Ureter (tissue), 1 donor: ENCODE data around the gene RIMKLA. TPM values are rescaled to one million over a fixed set of nuclear protein-coding genes. Genes with fewer than 3 reads are reported as not detected.

Experiments used
- DNase-seq: peaks from one replicate; pipeline ENCODE4 v3.0.0-alpha.2; 2020; ENCODE audit warnings: low spot score
- total RNA-seq: library from RNA; stranded (reverse); gene quantifications from one replicate; pipeline ENCODE4 v1.2.4, GENCODE V29; 2023
- donor health status: DM: yes; HTN: yes; CAD: no.

RIMKLA gene
- total RNA-seq, 1 donor from 2014 or later, result 2.3 TPM

GRCh38 chr1:42372796-42373195, 7.8 kb upstream of the RIMKLA start:
- no peak for DNase-seq

- DNase-seq, result no peak
Measured at GRCh38 chr1:42379794-42380585, 602 bp upstream of the RIMKLA start.

- no peak for DNase-seq
Measured at GRCh38 chr1:42381280-42381673, 685 bp downstream of the RIMKLA start.

GRCh38 chr1:42385283-42385682, 4.7 kb downstream of the RIMKLA start:
- no peak for DNase-seq

GRCh38 chr1:42386051-42386450, 5.5 kb downstream of the RIMKLA start:
- no peak for DNase-seq

- no peak for DNase-seq
Measured at GRCh38 chr1:42392255-42392654, 11.7 kb downstream of the RIMKLA start.

- no peak for DNase-seq
Measured at GRCh38 chr1:42392967-42393848, 12.6 kb downstream of the RIMKLA start.

GRCh38 chr1:42399315-42400100, 18.9 kb downstream of the RIMKLA start:
- DNase-seq, result no peak

GRCh38 chr1:42403880-42404400, 23.3 kb downstream of the RIMKLA start:
- DNase-seq, result no peak

- no peak for DNase-seq
Measured at GRCh38 chr1:42414551-42415496, 34.2 kb downstream of the RIMKLA start.

- no peak for DNase-seq
Measured at GRCh38 chr1:42417166-42417565, 36.6 kb downstream of the RIMKLA start.

GRCh38 chr1:42418516-42418915, 37.9 kb downstream of the RIMKLA start:
- DNase-seq, result no peak

GRCh38 chr1:42419126-42419821, 38.7 kb downstream of the RIMKLA start:
- DNase-seq, result no peak

GRCh38 chr1:42420121-42420520, 39.5 kb downstream of the RIMKLA start:
- no peak for DNase-seq

- DNase-seq, result peak; percentile 49
Measured at GRCh38 chr1:42420911-42421585, 40.5 kb downstream of the RIMKLA start.

GRCh38 chr1:42422737-42423136, 42.1 kb downstream of the RIMKLA start:
- no peak for DNase-seq

GRCh38 chr1:42423681-42424080, 43.1 kb downstream of the RIMKLA start:
- DNase-seq, result no peak

GRCh38 chr1:42424201-42424600, 43.6 kb downstream of the RIMKLA start:
- DNase-seq, result no peak

GRCh38 chr1:42427240-42427639, 46.6 kb downstream of the RIMKLA start:
- no peak for DNase-seq
